Measurements from ENCODE around the gene PSMD1.

Gene PSMD1

DNA sequence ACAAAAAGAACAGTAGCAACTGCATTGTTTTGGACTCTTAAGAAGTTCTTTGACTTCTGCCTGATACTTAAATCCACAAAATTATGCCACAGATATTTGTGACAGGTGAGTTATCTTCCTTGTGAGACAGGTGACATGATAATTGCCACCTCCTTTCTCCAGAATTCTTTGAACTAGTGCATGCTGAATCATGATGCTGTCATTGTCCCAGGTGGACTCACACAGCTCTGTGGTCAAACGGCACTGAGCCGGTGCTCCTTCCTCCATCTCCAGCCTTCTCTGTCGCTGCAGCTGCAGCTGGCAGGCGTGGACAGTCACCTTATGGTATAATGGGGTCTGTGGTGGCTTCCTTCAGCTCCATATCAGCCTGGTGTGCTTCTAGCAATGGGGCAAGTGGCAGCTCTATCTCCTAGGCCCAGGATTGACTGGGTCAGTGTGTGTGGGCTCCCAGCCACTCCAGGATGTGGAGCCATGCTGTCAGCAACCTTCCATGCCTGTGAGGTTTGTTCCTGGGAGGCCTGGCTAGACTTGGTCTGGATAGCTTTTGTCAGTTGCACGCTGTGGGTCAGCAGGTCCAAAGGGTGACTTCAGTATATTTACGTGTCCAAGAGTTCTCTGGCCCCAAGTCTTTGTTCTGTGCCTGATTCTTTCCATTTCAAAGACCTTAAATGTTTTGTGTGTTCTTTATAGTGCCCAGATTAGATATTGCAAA is 157.4 kb downstream of the PSMD1 start:
- no peak for DNase-seq

GRCh38 chr2:231218366-231218765 is 161.7 kb downstream of the PSMD1 start:
- no peak for DNase-seq

GRCh38 chr2:231219289-231219688 is 162.6 kb downstream of the PSMD1 start:
- no peak for DNase-seq

DNA sequence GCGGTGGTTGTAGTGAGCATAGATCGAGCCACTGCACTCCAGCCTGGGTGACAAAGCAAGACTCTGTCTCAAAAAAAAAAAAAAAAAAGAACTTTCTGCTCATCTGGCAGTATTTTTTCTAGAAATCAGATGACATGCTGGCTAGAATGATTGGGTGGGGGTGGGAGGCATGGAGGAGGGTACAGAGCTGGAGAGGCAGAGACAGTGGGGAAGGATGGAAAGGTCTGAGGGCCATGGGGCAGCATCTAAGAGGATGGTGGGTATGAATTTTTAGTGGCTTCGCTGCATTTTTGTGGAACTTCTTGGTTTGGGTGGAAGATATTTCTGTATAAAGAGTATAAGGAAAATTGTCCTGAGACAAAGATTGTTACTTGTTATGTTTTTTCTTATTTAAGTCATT is 165.1 kb downstream of the PSMD1 start:
- no peak for DNase-seq
